CD14-positive monocyte (primary cell): ENCODE measurements around the gene HPSE2. TPM values are rescaled to one million over a fixed set of nuclear protein-coding genes. Genes with fewer than 3 reads are reported as not detected.

ENCODE experiments used
- DNase-seq, 3 donors: peaks; one replicate each; pipeline ENCODE4 v3.0.0-alpha.2; 2011 to 2022
- H2AFZ ChIP-seq: 2 replicates; pipeline ENCODE4 v1.6.0; 2012; ENCODE audit warnings: mild to moderate bottlenecking, low read depth, low read length, inconsistent platforms; ENCODE audit not compliant: insufficient read depth, poor library complexity, severe bottlenecking
- H3K27ac ChIP-seq, 2 donors: 1 replicate in 1 of 2; 2 replicates in 1 of 2; pipeline ENCODE4 v1.5.1; 2012 to 2013; ENCODE audit warnings: low read length in 2 of 2, control low read depth in 1 of 2, inconsistent platforms in 1 of 2, low read depth in 1 of 2, mild to moderate bottlenecking in 1 of 2
- H3K27me3 ChIP-seq, 2 donors: one replicate each; pipeline versions ENCODE4 v1.6.0 to v1.6.1; 2011 to 2013; ENCODE audit warnings: low read length in 2 of 2; ENCODE audit not compliant: control insufficient read depth in 2 of 2, insufficient read depth in 2 of 2
- H3K36me3 ChIP-seq, 2 donors: replicated peaks in 1 of 2; 1 replicate in 1 of 2; 2 replicates in 1 of 2; pipeline versions ENCODE4 v1.5.1 to v1.6.1; 2012 to 2013; ENCODE audit warnings: low read length in 2 of 2, control low read depth in 1 of 2, inconsistent platforms in 1 of 2, mild to moderate bottlenecking in 1 of 2; ENCODE audit not compliant: insufficient read depth in 2 of 2, control insufficient read depth in 1 of 2
- H3K4me1 ChIP-seq, 2 donors: 1 replicate in 1 of 2; 2 replicates in 1 of 2; pipeline versions ENCODE4 v1.5.1 to v1.6.1; 2012 to 2013; ENCODE audit warnings: low read length in 2 of 2, control low read depth in 1 of 2, inconsistent platforms in 1 of 2, mild to moderate bottlenecking in 1 of 2, moderate library complexity in 1 of 2; ENCODE audit not compliant: insufficient read depth in 2 of 2, control insufficient read depth in 1 of 2
- H3K4me2 ChIP-seq: replicated peaks from 2 replicates; pipeline ENCODE3; 2012; ENCODE audit warnings: low read length, moderate library complexity, mild to moderate bottlenecking; ENCODE audit not compliant: poor library complexity, severe bottlenecking; ENCODE audit errors: extremely low read depth
- H3K4me3 ChIP-seq, 3 experiments: fragments of 200-600 bp in 1 of 3; sonication (generic) in 1 of 3; replicated peaks in 1 of 3; 1 replicate in 2 of 3; 2 replicates in 1 of 3; pipeline ENCODE4 v1.5.1; 2011 to 2013; ENCODE audit warnings: low read length in 3 of 3, mild to moderate bottlenecking in 3 of 3, control low read depth in 2 of 3, low read depth in 2 of 3, inconsistent platforms in 1 of 3, moderate library complexity in 1 of 3
- H3K79me2 ChIP-seq: 2 replicates; pipeline ENCODE4 v1.6.0; 2012; ENCODE audit warnings: mild to moderate bottlenecking, control low read depth, inconsistent platforms, low read length, moderate library complexity; ENCODE audit not compliant: insufficient read depth
- H3K9ac ChIP-seq: 2 replicates; pipeline ENCODE4 v1.6.0; 2017; ENCODE audit warnings: low read length, mild to moderate bottlenecking; ENCODE audit not compliant: insufficient read depth, poor library complexity, severe bottlenecking
- H3K9me3 ChIP-seq, 2 donors: replicated peaks in 1 of 2; 1 replicate in 1 of 2; 2 replicates in 1 of 2; pipeline versions ENCODE4 v1.5.1 to v1.6.1; 2012 to 2013; ENCODE audit warnings: low read length in 2 of 2, control low read depth in 1 of 2; ENCODE audit not compliant: control insufficient read depth in 1 of 2, insufficient read depth in 1 of 2
- H4K20me1 ChIP-seq: 2 replicates; pipeline ENCODE4 v1.6.0; 2012; ENCODE audit warnings: mild to moderate bottlenecking, low read length, control low read depth, moderate library complexity; ENCODE audit not compliant: insufficient read depth
- H3K27ac Mint-ChIP-seq, 7 donors: one replicate each; pipeline ENCODE4 v1.8.0; 2020; ENCODE audit warnings: mild to moderate bottlenecking in 7 of 7, mixed read lengths in 7 of 7, moderate library complexity in 6 of 7, inconsistent platforms in 2 of 7
- H3K27me3 Mint-ChIP-seq, 3 donors: one replicate each; pipeline ENCODE4 v1.8.0; 2021 to 2022; ENCODE audit warnings: low read depth in 3 of 3, mild to moderate bottlenecking in 3 of 3, mixed read lengths in 3 of 3, moderate library complexity in 3 of 3, inconsistent platforms in 1 of 3
- H3K36me3 Mint-ChIP-seq, 2 donors: one replicate each; pipeline ENCODE4 v1.8.0; 2020; ENCODE audit warnings: mixed read lengths in 2 of 2, inconsistent platforms in 1 of 2, mild to moderate bottlenecking in 1 of 2
- H3K4me1 Mint-ChIP-seq: one replicate; pipeline ENCODE4 v1.8.0; 2020; ENCODE audit warnings: mild to moderate bottlenecking, mixed read lengths
- H3K4me3 Mint-ChIP-seq, 2 donors: one replicate each; pipeline ENCODE4 v1.8.0; 2020; ENCODE audit warnings: mild to moderate bottlenecking in 2 of 2, mixed read lengths in 2 of 2, moderate library complexity in 1 of 2
- H3K9me3 Mint-ChIP-seq, 7 donors: one replicate each; pipeline ENCODE4 v1.8.0; 2020 to 2022; ENCODE audit warnings: mixed read lengths in 7 of 7, mild to moderate bottlenecking in 6 of 7, moderate library complexity in 6 of 7, inconsistent platforms in 2 of 7
- WGBS: methylation state at CpG from one replicate; pipeline ENCODE4 v1.1.5; 2013; ENCODE audit warnings: missing lambda C conversion rate; ENCODE audit not compliant: insufficient coverage; 5-methylcytosine and 5-hydroxymethylcytosine counted together
- intact Hi-C, 2 donors: fragments of 100-400 bp; cut with micrococcal nuclease; formaldehyde crosslinking; loops; one replicate each; pipeline versions ENCODE4 v1.15.0 to v1.15.1; 2023
- polyA plus RNA-seq, 3 donors: library from polyadenylated mRNA; depleted of rRNA in 1 of 3; unstranded in 2 of 3; stranded (reverse) in 1 of 3; fragments of 300-500 nt in 2 of 3; fragments of >200 nt in 1 of 3; fragmentation: Illumina TruSeq in 2 of 3; gene quantifications; 1 replicate in 2 of 3; 2 replicates in 1 of 3; pipeline ENCODE4 v1.2.3, GENCODE V29; 2012 to 2021
- TF ChIP-seq, protein P1 (sequence below): fragments of 200-600 bp; IDR thresholded peaks from one replicate; pipeline ENCODE4 v1.8.0; 2022; ENCODE audit warnings: antibody characterized with exemption, mild to moderate bottlenecking

HPSE2 gene
- polyA plus RNA-seq, 3 donors, result not detected

DNA sequence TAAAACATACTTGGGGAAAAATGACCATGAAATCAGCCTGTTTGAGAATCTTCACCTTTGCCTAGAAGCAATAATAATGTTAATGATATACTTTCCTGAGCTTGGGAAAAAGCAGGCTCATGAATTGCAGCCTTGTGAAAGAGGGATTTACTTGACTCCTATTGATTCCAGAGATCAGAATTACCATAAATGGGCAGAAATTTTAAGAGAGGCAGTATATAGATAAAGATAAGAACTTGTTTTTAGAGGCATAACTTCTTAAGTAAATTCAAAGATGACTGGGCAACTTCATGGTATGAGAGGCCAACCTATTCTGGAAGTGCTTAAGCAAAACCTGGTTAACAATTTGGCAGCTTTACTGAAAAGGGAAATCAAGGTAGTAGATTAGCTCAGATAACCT, 225.4 kb downstream of the HPSE2 start:
- Histone ChIP-seq H2AFZ (no peak overlapping the region), H3K9ac (no peak overlapping the region), H3K36me3 (no peaks in the 10 kb centered on the region), H4K20me1 (no peaks in the 10 kb centered on the region), H3K27ac (no peak overlapping the region), H3K4me3 (no peak overlapping the region), H3K4me2 (no peak overlapping the region), H3K9me3 (peaks cover 17 to 18% of the 10 kb centered on the region in 2 donors), H3K4me1 (no peaks in the 10 kb centered on the region), H3K27me3 (no peaks in the 10 kb centered on the region), H3K79me2 (no peaks in the 10 kb centered on the region)
- no peaks in the 10 kb centered on the region for H3K27me3 Mint-ChIP-seq
- H3K27ac Mint-ChIP-seq, result no peak overlapping the region
- TF ChIP-seq, protein P1, sequence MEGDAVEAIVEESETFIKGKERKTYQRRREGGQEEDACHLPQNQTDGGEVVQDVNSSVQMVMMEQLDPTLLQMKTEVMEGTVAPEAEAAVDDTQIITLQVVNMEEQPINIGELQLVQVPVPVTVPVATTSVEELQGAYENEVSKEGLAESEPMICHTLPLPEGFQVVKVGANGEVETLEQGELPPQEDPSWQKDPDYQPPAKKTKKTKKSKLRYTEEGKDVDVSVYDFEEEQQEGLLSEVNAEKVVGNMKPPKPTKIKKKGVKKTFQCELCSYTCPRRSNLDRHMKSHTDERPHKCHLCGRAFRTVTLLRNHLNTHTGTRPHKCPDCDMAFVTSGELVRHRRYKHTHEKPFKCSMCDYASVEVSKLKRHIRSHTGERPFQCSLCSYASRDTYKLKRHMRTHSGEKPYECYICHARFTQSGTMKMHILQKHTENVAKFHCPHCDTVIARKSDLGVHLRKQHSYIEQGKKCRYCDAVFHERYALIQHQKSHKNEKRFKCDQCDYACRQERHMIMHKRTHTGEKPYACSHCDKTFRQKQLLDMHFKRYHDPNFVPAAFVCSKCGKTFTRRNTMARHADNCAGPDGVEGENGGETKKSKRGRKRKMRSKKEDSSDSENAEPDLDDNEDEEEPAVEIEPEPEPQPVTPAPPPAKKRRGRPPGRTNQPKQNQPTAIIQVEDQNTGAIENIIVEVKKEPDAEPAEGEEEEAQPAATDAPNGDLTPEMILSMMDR, result no peak
- DNase-seq, result no peak
- H3K36me3 Mint-ChIP-seq, result no peaks in the 10 kb centered on the region
- H3K9me3 Mint-ChIP-seq, result peaks cover 6 to 20% (median 13%) of the 10 kb centered on the region in 7 donors
- intact Hi-C loops, result no loop called here
- no peak overlapping the region for H3K4me3 Mint-ChIP-seq
- no peaks in the 10 kb centered on the region for H3K4me1 Mint-ChIP-seq

DNA sequence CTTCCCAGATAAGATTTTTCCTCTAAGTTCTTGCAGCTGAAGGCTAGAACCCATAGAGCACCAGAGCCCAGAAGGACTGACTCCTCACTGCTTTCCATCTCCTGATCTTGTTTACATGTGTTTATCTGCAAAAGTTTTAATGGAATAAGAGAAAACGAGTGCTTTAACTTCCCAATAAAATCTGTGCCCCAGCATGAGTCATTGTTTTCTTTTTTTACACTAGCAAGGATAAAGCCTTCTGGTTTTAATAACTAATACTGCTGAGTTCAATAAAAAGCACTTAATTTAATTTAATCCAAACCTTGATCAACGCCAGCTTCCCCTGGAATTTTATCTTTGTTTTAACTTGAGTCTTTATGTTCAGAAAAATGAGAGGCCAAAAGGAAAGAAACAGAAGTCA, 227.6 kb downstream of the HPSE2 start:
- no peak overlapping the region for H3K27ac Mint-ChIP-seq
- H3K79me2 ChIP-seq, result no peaks in the 10 kb centered on the region
- no CpG with 5 or more reads among the region's 2 CpGs for WGBS
- no peaks in the 10 kb centered on the region for H3K36me3 ChIP-seq
- DNase-seq, result no peak
- H3K4me3 ChIP-seq, result no peak overlapping the region
- H3K4me3 Mint-ChIP-seq, result no peak overlapping the region
- no peak overlapping the region for H3K27ac ChIP-seq
- no peaks in the 10 kb centered on the region for H4K20me1 ChIP-seq
- no peaks in the 10 kb centered on the region for H3K4me1 ChIP-seq
- H3K4me2 ChIP-seq, result no peak overlapping the region
- H3K9me3 ChIP-seq, result peaks cover 17 to 18% of the 10 kb centered on the region in 2 donors
- H3K27me3 Mint-ChIP-seq, result no peaks in the 10 kb centered on the region
- H3K9me3 Mint-ChIP-seq, result peaks cover 12 to 21% (median 17%) of the 10 kb centered on the region in 7 donors
- TF ChIP-seq, protein P1, result no peak
- no peak overlapping the region for H2AFZ ChIP-seq
- H3K27me3 ChIP-seq, result no peaks in the 10 kb centered on the region
- intact Hi-C loops, result no loop called here
- H3K4me1 Mint-ChIP-seq, result no peaks in the 10 kb centered on the region
- H3K9ac ChIP-seq, result no peak overlapping the region
- H3K36me3 Mint-ChIP-seq, result no peaks in the 10 kb centered on the region
